ENCODE results near the gene LTB4R2.

LTB4R2 gene

GRCh38 chr14:24277606-24278321, 32.2 kb upstream of the LTB4R2 start:
- no peak for DNase-seq (ENCODE audit: low read depth)

GRCh38 chr14:24278424-24278823, 31.5 kb upstream of the LTB4R2 start:
- no peak for DNase-seq (ENCODE audit: low read depth)

GRCh38 chr14:24279301-24280186, 30.4 kb upstream of the LTB4R2 start:
- DNase-seq (ENCODE audit: low read depth): no peak

- no peak for DNase-seq (ENCODE audit: low read depth)
These were observed 29.0 kb upstream of the LTB4R2 start for GRCh38 chr14:24280797-24281460.

GRCh38 chr14:24281636-24282035, 28.3 kb upstream of the LTB4R2 start:
- DNase-seq (ENCODE audit: low read depth): no peak

- DNase-seq (ENCODE audit: low read depth): no peak
These were observed 27.2 kb upstream of the LTB4R2 start for GRCh38 chr14:24282736-24283135.

- no peak for DNase-seq (ENCODE audit: low read depth)
These were observed 26.0 kb upstream of the LTB4R2 start for GRCh38 chr14:24283796-24284460.

GRCh38 chr14:24284501-24285035, 25.4 kb upstream of the LTB4R2 start:
- no peak for DNase-seq (ENCODE audit: low read depth)

GRCh38 chr14:24285351-24285750, 24.6 kb upstream of the LTB4R2 start:
- DNase-seq (ENCODE audit: low read depth): no peak

GRCh38 chr14:24286996-24287395, 22.9 kb upstream of the LTB4R2 start:
- DNase-seq (ENCODE audit: low read depth): no peak

GRCh38 chr14:24289649-24290280, 20.2 kb upstream of the LTB4R2 start:
- no peak for DNase-seq (ENCODE audit: low read depth)

GRCh38 chr14:24290746-24291145, 19.2 kb upstream of the LTB4R2 start:
- DNase-seq (ENCODE audit: low read depth): no peak

GRCh38 chr14:24291446-24292117, 18.4 kb upstream of the LTB4R2 start:
- DNase-seq (ENCODE audit: low read depth): no peak

- no peak for DNase-seq (ENCODE audit: low read depth)
These were observed 17.7 kb upstream of the LTB4R2 start for GRCh38 chr14:24292118-24292807.

- no peak for DNase-seq (ENCODE audit: low read depth)
These were observed 16.4 kb upstream of the LTB4R2 start for GRCh38 chr14:24293525-24293924.

GRCh38 chr14:24296341-24297157, 13.4 kb upstream of the LTB4R2 start:
- DNase-seq (ENCODE audit: low read depth): peak; percentile 47

GRCh38 chr14:24297190-24297964, 12.6 kb upstream of the LTB4R2 start:
- no peak for DNase-seq (ENCODE audit: low read depth)

- DNase-seq (ENCODE audit: low read depth): no peak
These were observed 11.1 kb upstream of the LTB4R2 start for GRCh38 chr14:24298892-24299254.
